Chondrocyte (in vitro differentiated cells): ENCODE data around the gene DOK5. TPM values are rescaled to one million over a fixed set of nuclear protein-coding genes. Genes with fewer than 3 reads are reported as not detected.

Source experiments
- DNase-seq: peaks from one replicate; pipeline ENCODE4 v3.0.0; 2021; ENCODE audit warnings: mixed read lengths, low spot score
- H3K27ac Mint-ChIP-seq: one replicate; pipeline ENCODE4 v1.8.0; 2021; ENCODE audit warnings: mild to moderate bottlenecking, moderate library complexity, mixed read lengths; ENCODE audit not compliant: unreplicated experiment
- H3K27me3 Mint-ChIP-seq: 2 replicates; pipeline ENCODE4 v1.8.0; 2021; ENCODE audit warnings: low read depth, mixed read lengths
- H3K36me3 Mint-ChIP-seq: 2 replicates; pipeline ENCODE4 v1.8.0; 2021; ENCODE audit warnings: low read depth, mixed read lengths
- H3K4me1 Mint-ChIP-seq: 2 replicates; pipeline ENCODE4 v1.8.0; 2021; ENCODE audit warnings: low read depth, mild to moderate bottlenecking, mixed read lengths
- H3K4me3 Mint-ChIP-seq: one replicate; pipeline ENCODE4 v1.8.0; 2021; ENCODE audit warnings: mild to moderate bottlenecking, moderate library complexity, mixed read lengths; ENCODE audit not compliant: unreplicated experiment
- H3K9me3 Mint-ChIP-seq: 2 replicates; pipeline ENCODE4 v1.8.0; 2021; ENCODE audit warnings: low read depth, mixed read lengths
- CTCF ChIP-seq: fragments of 200-600 bp; sonication (generic); IDR thresholded peaks from 2 replicates; pipeline ENCODE4 v1.5.0; 2021; ENCODE audit warnings: antibody characterized with exemption, mild to moderate bottlenecking, moderate library complexity
- total RNA-seq: library from RNA; stranded (reverse); gene quantifications from 3 replicates; pipeline ENCODE4 v1.2.1, GENCODE V29; 2021

Gene DOK5
- total RNA-seq, 1 donor from 2014 or later = 8.7 TPM

- H3K36me3 Mint-ChIP-seq = no peaks in the 10 kb centered on the region
- no peak for TF ChIP-seq CTCF
- no peaks in the 10 kb centered on the region for H3K4me1 Mint-ChIP-seq
- no peak for DNase-seq
- no peak overlapping the region for H3K27ac Mint-ChIP-seq
- H3K9me3 Mint-ChIP-seq = no peaks in the 10 kb centered on the region
- no peak overlapping the region for H3K4me3 Mint-ChIP-seq
- H3K27me3 Mint-ChIP-seq = peaks cover 3% of the 10 kb centered on the region
These were observed 16.1 kb upstream of the DOK5 start for GRCh38 chr20:54459279-54459678.

GRCh38 chr20:54464003-54464402 lies 11.4 kb upstream of the DOK5 start:
- H3K27ac Mint-ChIP-seq = no peak overlapping the region
- no peak for DNase-seq
- H3K27me3 Mint-ChIP-seq = peaks cover 7% of the 10 kb centered on the region
- H3K4me3 Mint-ChIP-seq = no peak overlapping the region
- H3K4me1 Mint-ChIP-seq = no peaks in the 10 kb centered on the region
- no peak for TF ChIP-seq CTCF
- H3K9me3 Mint-ChIP-seq = no peaks in the 10 kb centered on the region
- no peaks in the 10 kb centered on the region for H3K36me3 Mint-ChIP-seq

- no peaks in the 10 kb centered on the region for H3K9me3 Mint-ChIP-seq
- TF ChIP-seq CTCF = no peak
- no peak overlapping the region for H3K27ac Mint-ChIP-seq
- peaks cover 8% of the 10 kb centered on the region for H3K27me3 Mint-ChIP-seq
- no peak for DNase-seq
- H3K36me3 Mint-ChIP-seq = no peaks in the 10 kb centered on the region
- no peak overlapping the region for H3K4me3 Mint-ChIP-seq
- H3K4me1 Mint-ChIP-seq = no peaks in the 10 kb centered on the region
These were observed 9.3 kb upstream of the DOK5 start for GRCh38 chr20:54466127-54466526.

- Mint-ChIP-seq H3K4me3 (no peak overlapping the region), H3K9me3 (peaks cover 2% of the 10 kb centered on the region), H3K27me3 (peaks cover 8% of the 10 kb centered on the region), H3K4me1 (no peaks in the 10 kb centered on the region), H3K27ac (no peak overlapping the region), H3K36me3 (no peaks in the 10 kb centered on the region)
- no peak for TF ChIP-seq CTCF
- no peak for DNase-seq
These were observed 7.8 kb upstream of the DOK5 start for GRCh38 chr20:54467622-54468021.

- no peak for TF ChIP-seq CTCF
- H3K4me1 Mint-ChIP-seq = no peaks in the 10 kb centered on the region
- H3K4me3 Mint-ChIP-seq = no peak overlapping the region
- peaks cover 2% of the 10 kb centered on the region for H3K9me3 Mint-ChIP-seq
- DNase-seq = no peak
- no peak overlapping the region for H3K27ac Mint-ChIP-seq
- H3K36me3 Mint-ChIP-seq = no peaks in the 10 kb centered on the region
- peaks cover 8% of the 10 kb centered on the region for H3K27me3 Mint-ChIP-seq
These were observed 7.3 kb upstream of the DOK5 start for GRCh38 chr20:54468082-54468481.
